A549 (cell line): ENCODE measurements around the gene RAB1B.

Source experiments
- BHLHE40 ChIP-seq: IDR thresholded peaks from 2 replicates; pipeline ENCODE4 v1.6.1; 2012; ENCODE audit warnings: low read depth, low read length, inconsistent platforms
- CTCF ChIP-seq: fragments of >200 bp; sonication (Bioruptor Twin); formaldehyde crosslinking; IDR thresholded peaks from 3 replicates; pipeline ENCODE4 v1.5.1; 2016
- EP300 ChIP-seq, 2 experiments: fragments of >200 bp; sonication (Bioruptor Twin); formaldehyde crosslinking; IDR thresholded peaks; 2 replicates in 1 of 2; 3 replicates in 1 of 2; pipeline ENCODE4 v1.6.1; 2016 to 2017
- ESRRA ChIP-seq: fragments of 150-350 bp; IDR thresholded peaks from 2 replicates; pipeline ENCODE4 v1.6.1; 2014; ENCODE audit warnings: mild to moderate bottlenecking, low read length, borderline replicate concordance
- HOXA7 ChIP-seq: fragments of 250-450 bp; sonication (Bioruptor Pico); IDR thresholded peaks from 2 replicates; pipeline ENCODE4 v1.5.0; 2020; ENCODE audit warnings: mild to moderate bottlenecking, moderate library complexity
- JUN ChIP-seq, 2 experiments: fragments of >200 bp; sonication (Bioruptor Twin); formaldehyde crosslinking; IDR thresholded peaks; 2 replicates in 1 of 2; 3 replicates in 1 of 2; pipeline ENCODE4 v1.6.1; 2016 to 2017
- JUNB ChIP-seq: fragments of >200 bp; sonication (Bioruptor Twin); formaldehyde crosslinking; IDR thresholded peaks from 2 replicates; pipeline ENCODE4 v1.6.1; 2016
- PBX3 ChIP-seq: IDR thresholded peaks from 2 replicates; pipeline ENCODE4 v1.6.1; 2012
- POLR2A ChIP-seq: IDR thresholded peaks from 2 replicates; pipeline ENCODE4 v1.6.1; 2012; ENCODE audit warnings: mild to moderate bottlenecking, low read length
- POLR2AphosphoS2 ChIP-seq: conservative IDR thresholded peaks from 2 replicates; pipeline ENCODE4 v1.6.1; 2012; ENCODE audit warnings: low read length, improper control_type of control experiment, inconsistent platforms
- SREBF2 ChIP-seq: fragments of 450-650 bp; IDR thresholded peaks from 2 replicates; pipeline ENCODE4 v1.6.1; 2014; ENCODE audit warnings: mild to moderate bottlenecking, moderate library complexity

GRCh38 chr11:66293777-66294625, 25.6 kb downstream of the RAB1B start:
- TF ChIP-seq CTCF (no peak), PBX3 (no peak), POLR2A (no peak), JUNB (no peak), SREBF2 (no peak), EP300 (IDR thresholded peaks at IDR 0.05) (no peak), BHLHE40 (no peak), JUN (IDR thresholded peaks at IDR 0.05) (no peak), ESRRA (no peak), HOXA7 (no peak), POLR2AphosphoS2 (no peak)
